ENCODE data around the gene LRMDA. TPM values are rescaled to one million over a fixed set of nuclear protein-coding genes. Genes with fewer than 3 reads are reported as not detected.

The LRMDA gene
- total and polyA plus RNA-seq, 10 of the 15 experiments (the other 5 are each of a cell fraction or from before 2014, with no cell fraction given), result 0.07 to 0.54 (median 0.29) TPM; not detected in 4

- TF ChIP-seq BCLAF1 (IDR thresholded peaks at IDR 0.05), result no peak
- no peak for TF ChIP-seq ZBTB40 (IDR thresholded peaks at IDR 0.05; ENCODE audit: borderline replicate concordance)
- no peak for TF ChIP-seq NKRF (conservative IDR thresholded peaks at IDR 0.05)
- TF ChIP-seq REST (IDR thresholded peaks at IDR 0.05; ENCODE audit: low read depth, low read length), result no peak
These were observed 35.3 kb upstream of the LRMDA start (continued) for GRCh38 chr10:75395932-75396630.

Data from GM12878 (cell line).